ENCODE results near the gene NAB2. TPM values are rescaled to one million over a fixed set of nuclear protein-coding genes. Genes with fewer than 3 reads are reported as not detected.

Gene NAB2
- total and polyA plus RNA-seq, 4 donors = 1.9 to 10.0 (median 6.2) TPM

DNA sequence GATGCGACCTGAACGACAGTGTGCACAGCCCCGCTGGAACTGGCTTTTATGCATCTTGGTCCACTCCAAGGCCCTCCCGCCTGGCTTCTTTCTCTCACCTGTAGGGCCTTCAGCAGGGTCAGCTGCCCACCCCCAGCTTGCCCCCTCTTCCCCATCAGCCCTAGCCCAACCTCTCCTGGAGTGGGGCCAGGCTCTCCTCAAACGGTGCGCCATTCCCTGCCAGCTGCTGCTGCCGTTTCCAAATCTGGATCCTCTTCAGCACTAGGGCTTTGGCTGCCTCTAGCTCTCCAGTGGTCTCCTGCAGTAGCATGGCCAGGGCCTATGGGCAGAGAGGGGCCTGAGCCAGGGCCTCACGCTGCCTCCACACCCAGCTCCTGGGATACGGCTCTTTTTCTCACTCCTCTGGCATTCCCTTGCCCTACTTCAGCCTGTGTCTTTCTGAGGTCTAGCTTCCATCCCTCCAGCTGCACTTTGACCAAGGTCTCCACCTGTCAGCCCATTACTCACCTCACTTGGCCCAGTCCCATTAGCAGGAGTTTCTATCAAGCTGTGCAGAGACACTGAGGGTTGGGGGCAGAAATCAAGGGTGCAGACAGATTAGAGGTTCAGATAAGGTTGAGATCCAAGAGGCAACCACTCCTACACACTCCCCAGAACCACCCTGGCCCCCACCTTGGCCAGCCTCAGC is 17.3 kb downstream of the NAB2 start (continued):
- TF ChIP-seq, protein P1, sequence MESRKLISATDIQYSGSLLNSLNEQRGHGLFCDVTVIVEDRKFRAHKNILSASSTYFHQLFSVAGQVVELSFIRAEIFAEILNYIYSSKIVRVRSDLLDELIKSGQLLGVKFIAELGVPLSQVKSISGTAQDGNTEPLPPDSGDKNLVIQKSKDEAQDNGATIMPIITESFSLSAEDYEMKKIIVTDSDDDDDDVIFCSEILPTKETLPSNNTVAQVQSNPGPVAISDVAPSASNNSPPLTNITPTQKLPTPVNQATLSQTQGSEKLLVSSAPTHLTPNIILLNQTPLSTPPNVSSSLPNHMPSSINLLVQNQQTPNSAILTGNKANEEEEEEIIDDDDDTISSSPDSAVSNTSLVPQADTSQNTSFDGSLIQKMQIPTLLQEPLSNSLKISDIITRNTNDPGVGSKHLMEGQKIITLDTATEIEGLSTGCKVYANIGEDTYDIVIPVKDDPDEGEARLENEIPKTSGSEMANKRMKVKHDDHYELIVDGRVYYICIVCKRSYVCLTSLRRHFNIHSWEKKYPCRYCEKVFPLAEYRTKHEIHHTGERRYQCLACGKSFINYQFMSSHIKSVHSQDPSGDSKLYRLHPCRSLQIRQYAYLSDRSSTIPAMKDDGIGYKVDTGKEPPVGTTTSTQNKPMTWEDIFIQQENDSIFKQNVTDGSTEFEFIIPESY (IDR thresholded peaks at IDR 0.05) = no peak
- no peak for TF ChIP-seq JUND (IDR thresholded peaks at IDR 0.05)
- no peak for TF ChIP-seq ATF3 (IDR thresholded peaks at IDR 0.05)
- TF ChIP-seq RXRA (IDR thresholded peaks at IDR 0.05) = no peak
- no peak for TF ChIP-seq HNF4G (IDR thresholded peaks at IDR 0.05)
- TF ChIP-seq FOXA1 (IDR thresholded peaks at IDR 0.05) = no peak

GRCh38 chr12:57107456-57108155 is 18.7 kb downstream of the NAB2 start:
- TF ChIP-seq TAF1 (conservative IDR thresholded peaks at IDR 0.05) (no peak), EGR1 (IDR thresholded peaks at IDR 0.05; ENCODE audit: low read depth in 2 of 2) (no peak), FOXA1 (IDR thresholded peaks at IDR 0.05) (no peak), JUND (IDR thresholded peaks at IDR 0.05) (no peak), FOXA2 (IDR thresholded peaks at IDR 0.05) (no peak), SP1 (IDR thresholded peaks at IDR 0.05) (no peak), MAX (IDR thresholded peaks at IDR 0.05) (no peak), GABPA (IDR thresholded peaks at IDR 0.05 in 1 of 2, conservative IDR thresholded peaks at IDR 0.05 in 1 of 2) (no peak), YY1 (IDR thresholded peaks at IDR 0.05) (no peak), RAD21 (IDR thresholded peaks at IDR 0.05) (no peak), REST (IDR thresholded peaks at IDR 0.05) (no peak), HNF4G (IDR thresholded peaks at IDR 0.05) (no peak), NR2F2 (IDR thresholded peaks at IDR 0.05) (no peak)
- TF ChIP-seq, protein P1 (IDR thresholded peaks at IDR 0.05) = no peak
- TF ChIP-seq, protein P2, sequence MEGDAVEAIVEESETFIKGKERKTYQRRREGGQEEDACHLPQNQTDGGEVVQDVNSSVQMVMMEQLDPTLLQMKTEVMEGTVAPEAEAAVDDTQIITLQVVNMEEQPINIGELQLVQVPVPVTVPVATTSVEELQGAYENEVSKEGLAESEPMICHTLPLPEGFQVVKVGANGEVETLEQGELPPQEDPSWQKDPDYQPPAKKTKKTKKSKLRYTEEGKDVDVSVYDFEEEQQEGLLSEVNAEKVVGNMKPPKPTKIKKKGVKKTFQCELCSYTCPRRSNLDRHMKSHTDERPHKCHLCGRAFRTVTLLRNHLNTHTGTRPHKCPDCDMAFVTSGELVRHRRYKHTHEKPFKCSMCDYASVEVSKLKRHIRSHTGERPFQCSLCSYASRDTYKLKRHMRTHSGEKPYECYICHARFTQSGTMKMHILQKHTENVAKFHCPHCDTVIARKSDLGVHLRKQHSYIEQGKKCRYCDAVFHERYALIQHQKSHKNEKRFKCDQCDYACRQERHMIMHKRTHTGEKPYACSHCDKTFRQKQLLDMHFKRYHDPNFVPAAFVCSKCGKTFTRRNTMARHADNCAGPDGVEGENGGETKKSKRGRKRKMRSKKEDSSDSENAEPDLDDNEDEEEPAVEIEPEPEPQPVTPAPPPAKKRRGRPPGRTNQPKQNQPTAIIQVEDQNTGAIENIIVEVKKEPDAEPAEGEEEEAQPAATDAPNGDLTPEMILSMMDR (IDR thresholded peaks at IDR 0.05; ENCODE audit: low read depth, low read length, missing input control) = no peak
- Histone ChIP-seq H3K4me1 (ENCODE audit: control insufficient read depth in 4 of 4, insufficient read depth in 4 of 4, low read length in 3 of 4) (peaks cover 7 to 48% (median 35%) of the 10 kb centered on the region in 4 donors), H3K9ac (ENCODE audit: low read depth in 1 of 2, low read length in 2 of 2) (no peak overlapping the region), H3K4me3 (ENCODE audit: low read depth in 1 of 3, low read length in 3 of 3) (no peak overlapping the region), H3K36me3 (ENCODE audit: control insufficient read depth in 4 of 4, insufficient read depth in 3 of 4, low read depth in 1 of 4, low read length in 3 of 4) (peaks cover 16 to 31% (median 24%) of the 10 kb centered on the region in 4 donors), H3K9me3 (ENCODE audit: control insufficient read depth in 4 of 4, low read length in 3 of 4) (no peaks in the 10 kb centered on the region), H3K27me3 (ENCODE audit: control insufficient read depth in 4 of 4, insufficient read depth in 4 of 4, low read length in 3 of 4) (no peaks in the 10 kb centered on the region), H3K27ac (ENCODE audit: low read depth in 1 of 2, low read length in 2 of 2) (peak overlapping the region in 1 of 2 donors; percentile 14)
- DNase-seq (ENCODE audit: low spot score) = no peak
- 79% methylated on average over 7 of the region's 7 CpGs for WGBS

Measured in liver (tissue), 9 donors.